GM08714 (cell line): ENCODE data around the gene TGFBR1.
"Not testable (repeated sequence)": the region's sequence is repeated elsewhere in the genome, so short reads cannot be mapped to it uniquely, and the experiment has no call there.

Experiments used
- H3K4me3 ChIP-seq: fragments of 200-500 bp; sonication (Bioruptor generic); 2 replicates; pipeline ENCODE4 v1.5.1; 2014; ENCODE audit warnings: mild to moderate bottlenecking, low read length, inconsistent platforms
- ZNF274 ChIP-seq: IDR thresholded peaks from 2 replicates; pipeline ENCODE4 v1.6.1; 2012; ENCODE audit warnings: mild to moderate bottlenecking, low read depth, low read length

The TGFBR1 gene

DNA sequence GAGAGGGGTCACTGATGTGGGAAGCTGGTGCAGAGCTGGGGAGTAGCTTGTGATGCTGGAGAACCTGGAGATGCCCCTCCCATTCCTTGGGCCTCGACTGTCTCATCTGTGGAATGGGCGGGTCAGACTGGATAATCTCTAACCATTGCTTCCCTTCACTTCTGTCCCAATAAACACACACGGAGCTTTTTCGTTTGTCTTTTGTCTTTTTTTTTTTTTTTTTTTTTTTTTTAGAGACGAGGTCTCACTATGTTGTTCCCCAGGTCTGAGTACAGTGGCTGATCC, 80.4 kb downstream of the TGFBR1 start:
- H3K4me3 ChIP-seq, result no peak overlapping the region
- no peak for TF ChIP-seq ZNF274

GRCh38 chr9:99185934-99186333, 81.0 kb downstream of the TGFBR1 start:
- H3K4me3 ChIP-seq, result no peak overlapping the region
- no peak for TF ChIP-seq ZNF274

DNA sequence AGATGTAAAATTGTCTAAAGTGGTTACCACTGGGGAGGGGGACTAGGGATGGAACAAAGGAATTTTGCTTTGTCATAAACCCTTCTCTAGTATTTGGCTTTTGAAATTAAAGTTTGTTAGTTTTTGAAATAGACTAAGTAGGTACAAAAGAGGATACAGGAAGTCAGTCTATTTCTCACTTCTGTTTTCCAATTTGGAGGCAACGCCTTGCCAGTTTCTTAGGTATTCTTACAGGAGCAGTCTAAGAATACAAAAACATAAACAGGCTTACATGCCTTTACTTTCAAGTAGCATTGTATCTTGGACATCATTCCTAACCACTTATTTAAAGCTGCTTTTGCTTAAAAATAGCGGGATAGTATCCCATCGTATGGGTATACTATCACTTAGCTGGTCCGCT, 82.4 kb downstream of the TGFBR1 start:
- H3K4me3 ChIP-seq, result no peak overlapping the region
- no peak for TF ChIP-seq ZNF274

DNA sequence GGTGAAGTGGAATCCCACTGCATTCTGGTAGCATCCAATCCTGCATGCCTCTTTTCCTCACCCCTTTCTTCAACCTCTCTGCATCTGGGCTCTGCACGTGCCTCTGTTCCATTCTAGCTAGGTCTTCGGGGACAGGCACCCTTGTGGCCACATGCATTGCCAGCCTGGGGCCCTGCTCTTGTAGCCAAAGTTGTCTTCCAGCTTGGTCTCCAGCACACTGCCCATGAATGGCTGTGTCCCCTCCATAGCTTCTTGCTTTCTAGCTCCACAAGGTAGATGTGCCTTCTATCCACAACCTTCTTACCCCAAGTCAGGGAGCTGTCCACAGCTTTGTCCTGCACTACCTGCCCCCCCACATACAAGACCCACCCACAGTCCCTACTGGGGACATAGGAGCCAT, 84.3 kb downstream of the TGFBR1 start:
- H3K4me3 ChIP-seq, result no peak overlapping the region
- no peak for TF ChIP-seq ZNF274

DNA sequence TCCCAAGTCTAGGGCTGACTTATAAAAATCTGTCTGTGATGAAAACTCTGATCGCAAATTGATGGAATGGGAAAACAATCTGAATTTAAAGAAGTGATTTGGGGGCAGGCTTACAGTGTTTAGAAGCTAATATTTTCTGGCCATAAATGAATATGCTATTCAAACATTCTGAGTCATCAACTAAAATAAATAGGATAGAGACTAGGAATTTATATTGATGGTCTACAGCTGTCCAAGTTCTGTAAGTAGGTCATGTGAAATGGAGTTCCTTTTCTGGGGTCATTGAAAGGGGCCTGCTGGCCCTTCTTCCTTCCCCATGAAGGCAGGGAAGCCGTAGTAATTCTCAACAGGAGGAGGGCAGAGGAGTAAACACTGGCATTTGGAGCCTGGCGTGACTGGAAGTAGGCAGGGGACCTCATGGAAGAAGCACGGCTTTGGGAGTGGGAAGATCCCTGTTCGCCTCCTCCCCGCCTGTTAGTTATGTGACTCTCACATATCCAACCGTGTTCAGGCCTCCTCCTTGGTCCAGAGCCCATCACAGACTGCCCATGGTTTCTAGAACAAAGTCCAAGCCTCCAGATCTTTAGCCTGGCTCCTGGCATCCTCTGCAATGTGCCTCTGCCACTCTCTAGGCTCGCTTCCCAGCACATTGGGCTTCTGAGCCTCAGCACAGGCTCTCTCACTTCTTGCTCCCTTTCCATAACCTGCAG, 85.1 kb downstream of the TGFBR1 start:
- TF ChIP-seq ZNF274, result no peak
- H3K4me3 ChIP-seq, result no peak overlapping the region

GRCh38 chr9:99190597-99191283, 85.8 kb downstream of the TGFBR1 start:
- no peak overlapping the region for H3K4me3 ChIP-seq
- TF ChIP-seq ZNF274, result no peak

GRCh38 chr9:99192786-99193465, 88.0 kb downstream of the TGFBR1 start:
- no peak overlapping the region for H3K4me3 ChIP-seq
- TF ChIP-seq ZNF274, result no peak

DNA sequence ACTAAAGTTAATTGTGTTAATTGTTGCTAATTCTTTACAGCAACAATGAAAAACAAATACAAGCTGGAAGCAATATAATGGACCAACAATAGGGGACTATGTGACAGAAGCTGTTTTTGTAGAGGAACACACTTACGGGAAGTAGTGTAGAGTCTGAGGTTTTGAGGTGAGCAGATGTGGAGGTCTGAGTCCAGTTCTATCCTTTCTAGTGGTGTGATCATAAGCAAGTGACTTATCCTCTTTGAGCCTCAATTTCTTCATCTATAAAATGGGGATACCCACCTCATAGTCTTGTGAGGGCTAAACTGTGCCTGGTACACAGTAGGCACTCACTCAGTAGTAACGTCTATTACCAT, 88.5 kb downstream of the TGFBR1 start:
- no peak for TF ChIP-seq ZNF274
- H3K4me3 ChIP-seq, result no peak overlapping the region

DNA sequence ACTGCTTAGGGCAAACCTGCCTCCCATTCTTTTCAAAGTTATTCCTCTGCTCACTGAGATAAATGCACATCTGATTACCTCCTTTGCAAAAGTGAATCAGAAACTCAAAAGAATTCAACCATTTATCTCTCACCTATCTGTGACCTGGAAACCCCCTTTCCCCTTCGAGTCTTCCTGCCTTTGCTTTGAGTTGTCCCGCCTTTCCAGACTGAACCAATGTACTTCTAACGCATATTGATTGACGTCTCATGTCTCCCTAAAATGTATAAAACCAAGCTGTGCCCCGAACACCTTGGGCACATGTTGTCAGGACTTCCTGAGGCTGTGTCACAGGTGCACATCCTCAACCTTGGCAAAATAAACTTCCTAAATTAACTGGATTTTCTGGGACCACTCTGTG, 91.6 kb downstream of the TGFBR1 start:
- not testable (repeated sequence) for H3K4me3 ChIP-seq

GRCh38 chr9:99197124-99197630, 92.3 kb downstream of the TGFBR1 start:
- H3K4me3 ChIP-seq, result no peak overlapping the region
- TF ChIP-seq ZNF274, result no peak

- no peak for TF ChIP-seq ZNF274
Observed at GRCh38 chr9:99197987-99198386, 93.1 kb downstream of the TGFBR1 start.

DNA sequence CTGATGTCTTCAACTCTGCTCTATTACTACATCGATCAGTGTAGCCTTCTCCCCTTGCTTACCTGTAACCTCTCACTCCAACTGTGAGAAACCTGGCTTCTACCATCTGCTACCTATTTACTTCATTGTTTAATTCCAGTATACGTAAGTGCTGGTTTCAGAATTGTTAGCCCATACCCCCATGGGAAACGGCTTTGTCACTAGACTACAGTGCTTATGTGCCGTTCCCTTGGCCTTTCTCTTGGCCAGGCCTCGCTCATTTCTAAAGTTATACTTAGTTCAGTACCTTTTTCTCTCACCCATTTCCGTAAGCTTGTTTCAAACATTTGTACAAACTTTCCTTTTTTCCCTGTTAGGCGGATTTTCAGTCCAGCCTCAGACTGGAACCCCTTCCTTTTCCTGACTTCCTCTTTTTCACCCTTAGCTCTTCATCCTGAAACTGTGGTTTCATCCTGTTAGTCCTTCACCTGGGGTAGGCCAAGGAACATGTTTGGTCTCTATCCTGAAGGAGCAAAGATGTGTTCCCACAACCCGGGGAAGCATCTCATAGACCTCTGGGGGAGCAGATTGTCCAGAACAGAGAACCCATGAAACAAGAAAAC, 95.1 kb downstream of the TGFBR1 start:
- no peak for TF ChIP-seq ZNF274

More at GRCh38 chr9:99197987-99198386, 93.1 kb downstream of the TGFBR1 start:
- no peak overlapping the region for H3K4me3 ChIP-seq

DNA sequence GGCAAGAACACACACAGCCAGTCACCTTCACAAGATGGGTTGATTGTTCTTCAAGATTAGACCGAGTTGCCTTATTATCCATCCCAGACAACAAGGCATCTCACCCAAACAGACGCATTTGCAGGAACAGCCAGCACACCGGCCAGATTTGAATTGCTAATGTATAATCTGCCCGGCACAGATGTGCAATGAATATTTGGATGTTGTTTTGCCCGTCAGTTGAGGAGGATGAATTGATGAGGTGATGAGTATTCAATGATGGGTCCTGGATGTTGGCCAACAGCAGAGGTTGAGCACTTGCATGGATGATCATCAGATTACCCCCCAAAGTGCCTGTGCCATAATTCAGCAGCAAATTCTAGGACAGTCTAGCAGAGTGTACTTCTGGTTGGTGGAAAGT, 96.7 kb downstream of the TGFBR1 start:
- no peak for TF ChIP-seq ZNF274
- no peak overlapping the region for H3K4me3 ChIP-seq

More for the DNA sequence above, 95.1 kb downstream of the TGFBR1 start:
- H3K4me3 ChIP-seq, result no peak overlapping the region
